ENCODE measurements around the gene ARTN.

Gene ARTN

DNA sequence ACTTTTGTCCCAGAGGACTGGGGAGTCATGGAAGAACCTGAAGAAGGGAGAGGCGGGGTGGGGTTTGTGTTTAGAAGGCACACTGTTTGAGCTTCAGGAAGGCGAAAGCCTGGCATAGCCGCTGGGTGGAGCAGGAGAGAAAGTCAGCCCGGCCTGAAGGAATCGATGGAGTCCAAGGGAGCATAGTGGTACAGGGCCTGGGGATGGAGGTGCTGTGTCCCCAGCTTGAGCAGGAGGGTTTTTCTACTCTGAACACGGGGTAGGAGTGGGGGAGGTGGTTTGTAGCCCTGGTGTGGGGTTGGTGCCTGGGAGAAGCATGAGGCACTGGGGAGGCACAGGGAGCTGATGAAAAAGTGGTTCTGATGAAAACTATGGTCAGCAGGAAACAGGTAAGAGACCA lies 53.1 kb downstream of the ARTN start:
- no peak for DNase-seq (ENCODE audit: low spot score)
